Effector memory CD4-positive, alpha-beta T cell (primary cell): ENCODE results near the gene TDRD6.
"Not testable (repeated sequence)": the region's sequence is repeated elsewhere in the genome, so short reads cannot be mapped to it uniquely, and the experiment has no call there.

ENCODE experiments used
- DNase-seq, 3 donors: peaks; one replicate each; pipeline ENCODE4 v3.0.0-alpha.2; 2020
- H3K27ac ChIP-seq: 2 replicates; pipeline ENCODE4 v1.7.0; 2013; ENCODE audit warnings: mild to moderate bottlenecking, low read length, moderate library complexity; ENCODE audit not compliant: insufficient read depth, poor library complexity, severe bottlenecking
- H3K27me3 ChIP-seq: replicated peaks from 2 replicates; pipeline ENCODE4 v1.7.0; 2013; ENCODE audit warnings: mild to moderate bottlenecking, low read length; ENCODE audit not compliant: insufficient read depth, control insufficient read depth, poor library complexity, severe bottlenecking
- H3K36me3 ChIP-seq: 2 replicates; pipeline ENCODE4 v1.7.0; 2013; ENCODE audit warnings: mild to moderate bottlenecking, low read length, moderate library complexity; ENCODE audit not compliant: control insufficient read depth, insufficient read depth
- H3K4me1 ChIP-seq: 2 replicates; pipeline ENCODE4 v1.7.0; 2013; ENCODE audit warnings: low read length, mild to moderate bottlenecking; ENCODE audit not compliant: control insufficient read depth, insufficient read depth, poor library complexity, severe bottlenecking
- H3K4me3 ChIP-seq: 2 replicates; pipeline ENCODE4 v1.7.0; 2013; ENCODE audit warnings: low read length, low read depth, mild to moderate bottlenecking; ENCODE audit not compliant: insufficient read depth, poor library complexity, severe bottlenecking
- H3K9me3 ChIP-seq: 2 replicates; pipeline ENCODE4 v1.7.0; 2013; ENCODE audit warnings: mild to moderate bottlenecking, low read length, moderate library complexity; ENCODE audit not compliant: control insufficient read depth
- total RNA-seq, 3 donors: gene quantifications; one replicate each; lab custom pipeline; 2026; lab: John Stamatoyannopoulos, UW

Gene TDRD6, protein sequence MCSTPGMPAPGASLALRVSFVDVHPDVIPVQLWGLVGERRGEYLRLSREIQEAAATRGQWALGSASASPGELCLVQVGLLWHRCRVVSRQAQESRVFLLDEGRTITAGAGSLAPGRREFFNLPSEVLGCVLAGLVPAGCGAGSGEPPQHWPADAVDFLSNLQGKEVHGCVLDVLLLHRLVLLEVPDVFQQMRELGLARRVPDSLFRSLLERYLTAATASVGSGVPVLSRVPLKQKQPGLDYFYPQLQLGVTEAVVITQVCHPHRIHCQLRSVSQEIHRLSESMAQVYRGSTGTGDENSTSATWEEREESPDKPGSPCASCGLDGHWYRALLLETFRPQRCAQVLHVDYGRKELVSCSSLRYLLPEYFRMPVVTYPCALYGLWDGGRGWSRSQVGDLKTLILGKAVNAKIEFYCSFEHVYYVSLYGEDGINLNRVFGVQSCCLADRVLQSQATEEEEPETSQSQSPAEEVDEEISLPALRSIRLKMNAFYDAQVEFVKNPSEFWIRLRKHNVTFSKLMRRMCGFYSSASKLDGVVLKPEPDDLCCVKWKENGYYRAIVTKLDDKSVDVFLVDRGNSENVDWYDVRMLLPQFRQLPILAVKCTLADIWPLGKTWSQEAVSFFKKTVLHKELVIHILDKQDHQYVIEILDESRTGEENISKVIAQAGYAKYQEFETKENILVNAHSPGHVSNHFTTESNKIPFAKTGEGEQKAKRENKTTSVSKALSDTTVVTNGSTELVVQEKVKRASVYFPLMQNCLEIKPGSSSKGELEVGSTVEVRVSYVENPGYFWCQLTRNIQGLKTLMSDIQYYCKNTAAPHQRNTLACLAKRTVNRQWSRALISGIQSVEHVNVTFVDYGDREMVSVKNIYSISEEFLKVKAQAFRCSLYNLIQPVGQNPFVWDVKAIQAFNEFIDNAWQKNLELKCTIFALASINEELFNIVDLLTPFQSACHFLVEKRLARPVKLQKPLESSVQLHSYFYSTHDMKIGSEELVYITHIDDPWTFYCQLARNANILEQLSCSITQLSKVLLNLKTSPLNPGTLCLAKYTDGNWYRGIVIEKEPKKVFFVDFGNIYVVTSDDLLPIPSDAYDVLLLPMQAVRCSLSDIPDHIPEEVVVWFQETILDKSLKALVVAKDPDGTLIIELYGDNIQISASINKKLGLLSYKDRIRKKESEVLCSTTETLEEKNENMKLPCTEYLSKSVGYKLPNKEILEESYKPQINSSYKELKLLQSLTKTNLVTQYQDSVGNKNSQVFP (N-terminal part only)
- total RNA-seq = 0 reads per million in 3 donors

DNA sequence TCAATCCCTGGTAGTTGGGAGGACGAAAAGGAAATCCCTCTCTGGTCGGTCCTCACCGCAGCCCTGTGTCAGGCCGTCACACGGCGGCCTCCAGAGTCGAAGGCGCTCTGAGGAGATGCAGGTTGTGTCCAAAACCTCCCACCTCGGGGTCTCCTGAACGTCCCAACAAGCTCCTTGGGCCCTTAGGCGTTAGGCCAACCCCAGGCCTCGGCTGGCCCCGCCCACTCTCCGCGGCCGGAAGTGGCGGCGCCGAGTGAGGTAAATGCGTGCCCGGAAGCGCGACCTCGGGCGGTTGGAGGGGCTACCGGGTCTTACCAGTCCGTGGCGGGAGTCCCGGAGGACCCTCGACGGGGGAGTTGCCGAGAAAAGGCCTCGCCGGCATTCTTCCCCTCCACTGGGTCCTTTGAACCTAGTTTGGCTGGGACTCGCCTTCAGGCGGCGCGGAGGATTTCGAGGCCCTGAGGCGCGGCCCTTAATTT, at the start of gene TDRD6:
TDRD6 (plus strand) TSS at position 267 of the 479 bp plus-strand sequence. CDS start 244 bp downstream, outside the sequence.
- Histone ChIP-seq H3K4me3 (no peak within 1 kb of the TSS), H3K4me1 (no peaks in the 10 kb centered on the region), H3K9me3 (no peaks in the 10 kb centered on the region), H3K27ac (no peak within 1 kb of the TSS), H3K36me3 (no peaks in the 10 kb centered on the region), H3K27me3 (no peaks in the 10 kb centered on the region)
- DNase-seq = no peak

DNA sequence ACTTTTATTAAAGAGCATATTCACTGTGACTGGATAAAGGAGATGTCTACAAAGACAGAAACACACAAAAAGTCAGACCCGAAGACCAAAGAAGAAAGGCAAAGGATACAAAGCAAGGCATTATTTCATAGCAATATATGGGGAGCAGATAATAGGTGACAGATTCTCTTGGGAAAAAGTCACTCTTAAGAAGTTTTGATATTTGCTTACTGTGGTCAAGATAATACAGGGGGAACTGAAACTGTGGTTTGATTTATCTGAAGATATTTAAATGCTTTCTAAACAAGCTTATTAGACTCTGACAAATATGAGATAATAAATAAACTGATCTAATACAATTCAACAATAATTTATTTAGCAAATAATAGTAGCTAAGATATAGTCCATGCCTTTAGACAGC, 49.8 kb upstream of the TDRD6 start:
- Histone ChIP-seq H3K9me3 (no peaks in the 10 kb centered on the region), H3K36me3 (no peaks in the 10 kb centered on the region), H3K27ac (no peak overlapping the region), H3K4me1 (no peaks in the 10 kb centered on the region), H3K4me3 (no peak overlapping the region), H3K27me3 (no peaks in the 10 kb centered on the region)
- no peak for DNase-seq

DNA sequence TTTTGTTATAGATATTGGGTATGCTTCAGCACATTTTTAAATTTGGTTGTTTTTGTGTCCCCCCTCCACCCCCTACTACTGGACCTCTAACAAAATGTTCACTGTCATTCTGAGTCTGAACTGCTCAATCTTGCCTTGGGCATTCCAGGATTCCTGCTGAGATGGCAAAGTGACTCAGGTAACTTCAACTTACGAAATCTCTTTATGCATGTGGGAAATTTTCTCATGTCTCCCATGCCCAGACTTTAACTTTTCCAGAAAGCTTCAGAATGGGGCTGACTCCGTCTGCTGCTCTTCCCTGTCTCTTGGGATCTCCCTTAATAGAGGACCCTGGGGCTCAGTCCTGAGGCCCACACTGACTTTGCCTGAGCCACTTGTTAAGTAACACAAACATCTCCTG, 49.0 kb upstream of the TDRD6 start:
- H3K4me1 ChIP-seq = no peaks in the 10 kb centered on the region
- H3K36me3 ChIP-seq = no peaks in the 10 kb centered on the region
- DNase-seq = no peak
- H3K4me3 ChIP-seq = no peak overlapping the region
- H3K9me3 ChIP-seq = no peaks in the 10 kb centered on the region
- H3K27me3 ChIP-seq = no peaks in the 10 kb centered on the region
- no peak overlapping the region for H3K27ac ChIP-seq

DNA sequence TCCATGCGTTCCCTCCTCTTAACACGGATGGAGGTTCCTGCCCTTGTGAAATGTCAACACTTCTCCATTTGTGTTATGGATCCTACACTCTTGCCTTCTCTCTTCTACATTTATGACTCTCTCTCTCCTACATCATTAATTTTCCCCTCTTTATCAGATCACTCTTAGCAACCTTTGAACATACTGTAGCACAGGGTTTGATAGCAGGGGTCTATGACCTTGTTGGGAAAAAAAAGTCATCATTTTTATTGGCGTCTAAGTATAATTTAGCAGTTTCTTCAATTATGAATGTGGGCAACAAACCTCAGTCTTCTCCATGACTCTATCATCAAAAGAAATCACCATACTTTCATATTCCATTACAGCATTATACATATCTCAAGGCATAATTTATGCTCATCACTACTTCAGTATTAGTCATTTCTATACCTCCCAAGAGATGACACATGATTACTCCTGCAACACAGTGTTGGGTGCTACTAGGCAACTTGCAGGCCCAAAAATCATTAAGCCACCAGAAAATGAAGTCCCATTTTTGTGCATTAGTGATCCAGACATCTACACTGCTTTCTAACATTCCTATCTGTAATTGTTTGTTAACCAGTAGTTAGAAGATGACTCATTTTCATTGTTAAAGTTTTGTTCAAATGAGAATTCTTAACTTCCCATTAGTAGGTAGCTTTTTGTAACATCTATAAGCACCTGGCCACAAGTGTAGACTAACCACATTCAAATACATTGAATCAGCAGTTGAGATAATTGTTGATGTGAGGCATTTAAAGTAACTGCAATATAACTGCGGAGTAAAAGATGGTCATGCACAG, 44.5 kb upstream of the TDRD6 start:
- no peak overlapping the region for H3K27ac ChIP-seq

DNA sequence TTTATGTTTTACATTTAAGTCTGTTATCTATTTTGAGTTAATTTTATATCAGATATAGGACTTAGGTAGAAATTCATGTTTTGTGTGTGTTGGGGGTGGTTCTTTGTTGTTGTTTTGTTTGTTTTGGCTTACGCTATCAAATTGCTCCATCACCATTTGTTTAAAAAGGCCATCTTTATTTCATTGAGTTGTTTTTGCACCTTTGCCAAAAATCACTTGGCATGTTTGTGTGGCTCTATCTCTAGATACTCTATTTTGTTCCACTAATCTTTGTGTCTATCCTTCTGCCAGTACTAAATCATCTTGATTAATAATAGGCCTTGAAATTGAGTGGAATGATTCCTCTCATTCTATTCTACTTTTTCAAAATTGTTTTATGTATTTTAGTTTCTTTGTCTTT, 42.4 kb upstream of the TDRD6 start:
- H3K36me3 ChIP-seq = no peaks in the 10 kb centered on the region
- H3K27me3 ChIP-seq = no peaks in the 10 kb centered on the region
- no peak overlapping the region for H3K4me3 ChIP-seq
- no peak for DNase-seq
- H3K27ac ChIP-seq = no peak overlapping the region
- no peaks in the 10 kb centered on the region for H3K9me3 ChIP-seq
- H3K4me1 ChIP-seq = no peaks in the 10 kb centered on the region

More for the DNA sequence above, 44.5 kb upstream of the TDRD6 start:
- Histone ChIP-seq H3K27me3 (no peaks in the 10 kb centered on the region), H3K4me1 (no peaks in the 10 kb centered on the region), H3K36me3 (no peaks in the 10 kb centered on the region), H3K9me3 (no peaks in the 10 kb centered on the region), H3K4me3 (no peak overlapping the region)
- no peak for DNase-seq

DNA sequence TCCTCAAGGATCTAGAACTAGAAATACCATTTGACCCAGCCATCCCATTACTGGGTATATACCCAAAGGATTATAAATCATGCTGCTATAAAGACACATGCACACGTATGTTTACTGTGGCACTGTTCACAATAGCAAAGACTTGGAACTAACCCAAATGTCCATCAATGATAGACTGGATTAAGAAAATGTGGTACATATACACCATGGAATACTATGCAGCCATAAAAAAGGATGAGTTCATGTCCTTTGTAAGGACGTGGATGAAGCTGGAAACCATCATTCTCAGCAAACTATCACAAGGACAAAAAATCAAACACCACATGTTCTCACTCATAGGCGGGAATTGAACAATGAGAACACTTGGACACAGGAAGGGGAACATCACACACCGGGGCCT, 39.6 kb upstream of the TDRD6 start:
- H3K27ac ChIP-seq, H3K36me3 ChIP-seq, H3K27me3 ChIP-seq, DNase-seq, H3K9me3 ChIP-seq, H3K4me3 ChIP-seq, H3K4me1 ChIP-seq: not testable (repeated sequence)

DNA sequence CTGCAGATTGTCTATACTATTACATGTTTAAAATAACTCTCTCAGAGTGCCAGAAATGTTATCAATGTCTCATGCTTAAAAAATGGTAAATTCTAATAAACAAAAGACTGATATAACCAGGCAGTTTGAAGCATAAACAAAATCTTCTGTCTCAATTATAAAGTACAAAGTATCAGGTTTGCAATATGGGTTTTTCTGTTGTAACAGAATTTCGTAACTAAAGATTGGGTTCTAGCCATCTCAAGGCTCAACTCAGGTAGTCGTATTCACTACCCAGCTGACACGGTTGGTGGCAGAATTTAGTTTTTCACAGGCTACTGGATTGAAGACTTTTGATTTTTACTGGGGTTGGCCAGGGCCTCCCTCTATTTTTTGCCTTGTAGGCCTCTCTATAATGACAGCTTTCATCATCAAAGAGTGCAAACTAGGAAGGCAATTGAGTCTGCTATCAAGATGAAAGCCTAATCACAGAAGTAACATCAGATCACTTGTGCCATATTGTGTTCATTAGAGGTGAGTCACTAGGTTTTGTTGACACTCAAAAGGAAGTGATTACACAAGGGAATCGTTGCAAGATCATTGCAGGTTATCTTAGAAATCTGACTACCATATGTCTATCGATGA, 38.7 kb upstream of the TDRD6 start:
- no peaks in the 10 kb centered on the region for H3K4me1 ChIP-seq
- no peak overlapping the region for H3K4me3 ChIP-seq
- H3K27ac ChIP-seq = no peak overlapping the region
- H3K36me3 ChIP-seq = no peaks in the 10 kb centered on the region
- H3K27me3 ChIP-seq = no peaks in the 10 kb centered on the region
- DNase-seq = no peak
- H3K9me3 ChIP-seq = no peaks in the 10 kb centered on the region

DNA sequence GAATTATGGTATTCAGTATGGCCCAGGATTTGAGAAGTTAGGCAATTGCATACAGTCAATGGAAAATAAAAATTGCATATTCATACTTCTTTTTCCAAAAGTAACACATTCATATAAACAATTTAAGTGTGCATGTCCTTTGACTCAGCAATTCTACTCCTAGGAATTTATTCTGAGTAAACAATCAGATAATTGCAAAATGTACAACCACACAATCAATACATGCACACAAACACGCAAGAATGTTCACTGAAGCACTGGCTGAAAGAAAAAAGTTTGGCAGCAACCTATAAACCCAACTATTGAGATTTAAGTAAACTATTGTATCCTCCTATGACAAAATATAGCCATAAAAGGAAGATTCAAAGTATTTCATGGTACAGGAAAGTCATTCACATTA, 36.7 kb upstream of the TDRD6 start:
- H3K9me3 ChIP-seq = no peaks in the 10 kb centered on the region
- no peaks in the 10 kb centered on the region for H3K27me3 ChIP-seq
- DNase-seq = no peak
- no peaks in the 10 kb centered on the region for H3K36me3 ChIP-seq
- H3K4me3 ChIP-seq = no peak overlapping the region
- H3K4me1 ChIP-seq = no peaks in the 10 kb centered on the region
- H3K27ac ChIP-seq = no peak overlapping the region

DNA sequence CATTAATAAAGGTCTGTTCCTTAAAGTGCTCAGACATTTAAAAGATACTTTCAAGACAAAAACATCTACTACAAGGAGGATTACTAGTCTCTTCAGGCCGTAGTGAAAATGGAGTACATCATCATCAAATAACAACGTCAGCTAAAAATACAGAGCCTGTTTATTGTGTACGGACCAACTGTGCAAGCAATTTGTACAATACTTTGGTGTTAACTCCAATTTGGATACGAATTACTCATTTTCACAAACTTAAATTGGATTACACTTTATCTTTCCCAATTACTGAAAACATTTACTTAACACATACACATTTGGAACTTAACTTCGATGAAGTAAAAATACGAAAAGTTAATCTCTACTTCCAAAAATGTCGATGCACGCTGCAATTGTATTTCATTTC, 35.9 kb upstream of the TDRD6 start:
- no peaks in the 10 kb centered on the region for H3K27me3 ChIP-seq
- DNase-seq = no peak
- no peaks in the 10 kb centered on the region for H3K36me3 ChIP-seq
- no peaks in the 10 kb centered on the region for H3K9me3 ChIP-seq
- no peak overlapping the region for H3K27ac ChIP-seq
- no peak overlapping the region for H3K4me3 ChIP-seq
- H3K4me1 ChIP-seq = no peaks in the 10 kb centered on the region
